KOPT-K1 (cell line): Measurements from ENCODE around the gene CNTLN.
"Not testable (repeated sequence)": the region's sequence is repeated elsewhere in the genome, so short reads cannot be mapped to it uniquely, and the experiment has no call there.

Experiments
- H3K27ac ChIP-seq: fragments of 200-600 bp; sonication (generic); 2 replicates; pipeline ENCODE4 v1.5.1; 2016; ENCODE audit warnings: antibody characterized with exemption, mild to moderate bottlenecking, low read depth, low read length; ENCODE audit not compliant: poor library complexity, severe bottlenecking
- H3K36me3 ChIP-seq: fragments of 200-600 bp; sonication (generic); 2 replicates; pipeline ENCODE4 v1.5.1; 2017; ENCODE audit warnings: antibody characterized with exemption, mild to moderate bottlenecking, low read length, moderate library complexity; ENCODE audit not compliant: insufficient read depth
- H3K9me3 ChIP-seq: fragments of 200-600 bp; sonication (generic); 2 replicates; pipeline ENCODE4 v1.5.1; 2017; ENCODE audit warnings: antibody characterized with exemption, low read length, mild to moderate bottlenecking; ENCODE audit not compliant: insufficient read depth, poor library complexity, severe bottlenecking

Gene CNTLN

DNA sequence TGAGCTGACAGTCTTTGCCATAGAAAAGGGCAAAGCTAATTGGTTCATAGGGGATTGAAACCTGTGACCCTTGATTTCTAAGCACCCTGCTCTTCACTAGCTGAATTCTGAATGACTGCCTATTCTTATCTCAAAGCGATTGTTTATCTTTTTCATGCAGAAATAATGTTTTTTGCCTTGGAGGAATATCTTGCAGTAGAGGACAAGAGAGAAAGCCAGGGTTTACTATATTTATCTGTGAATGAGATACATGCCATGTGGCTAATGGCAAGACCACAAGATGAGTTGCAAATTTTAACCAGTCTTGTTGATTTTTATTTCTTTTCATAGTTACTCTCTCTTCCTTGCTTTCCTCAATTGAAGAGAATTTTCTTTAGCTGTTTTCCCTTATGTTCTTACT, 185.0 kb downstream of the CNTLN start:
- H3K27ac ChIP-seq: no peak overlapping the region
- no peaks in the 10 kb centered on the region for H3K36me3 ChIP-seq
- no peaks in the 10 kb centered on the region for H3K9me3 ChIP-seq

DNA sequence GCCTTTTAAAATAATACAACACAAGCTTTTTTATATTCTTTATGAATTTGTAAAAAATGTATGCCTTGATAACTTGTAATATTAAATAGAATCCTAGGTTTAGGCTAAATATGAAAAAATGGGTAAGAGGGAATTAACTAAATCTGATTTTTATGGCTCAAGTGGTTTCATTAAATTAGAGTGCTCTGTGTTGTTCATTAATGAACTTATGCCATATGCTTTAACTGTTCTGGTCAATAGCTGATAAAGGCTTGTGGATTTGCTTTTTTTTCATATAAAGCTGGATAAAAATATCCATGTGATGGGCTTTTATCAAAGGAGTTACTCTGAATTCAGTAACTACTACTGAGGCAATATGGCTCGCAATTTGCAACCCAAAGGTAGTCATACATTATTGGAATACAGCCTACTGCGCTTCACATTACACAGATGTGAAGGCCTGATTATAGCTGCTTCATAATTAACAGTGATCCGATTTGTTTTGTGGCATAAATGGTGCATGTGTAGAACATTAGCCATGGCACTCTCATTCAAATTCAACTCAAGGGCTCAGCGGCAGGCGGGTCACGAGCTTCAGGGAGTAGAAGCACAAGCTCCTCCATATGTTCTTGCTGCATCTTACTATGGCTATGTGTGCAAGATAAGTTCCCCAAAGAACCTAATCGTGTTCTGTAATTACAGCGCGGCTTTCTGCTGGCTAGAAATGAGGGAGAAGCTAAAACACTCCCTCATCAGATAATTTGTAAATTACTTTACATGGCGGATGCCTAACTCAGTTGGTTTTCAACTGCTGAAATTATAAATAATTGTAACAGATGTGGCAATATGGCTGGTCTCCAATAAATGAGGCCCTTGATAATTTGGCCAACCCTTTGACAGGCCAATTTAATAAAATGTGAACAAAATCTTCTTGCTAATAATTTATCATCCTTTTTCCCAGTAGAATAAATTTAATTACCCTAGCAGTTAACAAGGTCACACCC, 188.3 kb downstream of the CNTLN start:
- Histone ChIP-seq H3K36me3 (no peaks in the 10 kb centered on the region), H3K27ac (no peak overlapping the region), H3K9me3 (no peaks in the 10 kb centered on the region)

DNA sequence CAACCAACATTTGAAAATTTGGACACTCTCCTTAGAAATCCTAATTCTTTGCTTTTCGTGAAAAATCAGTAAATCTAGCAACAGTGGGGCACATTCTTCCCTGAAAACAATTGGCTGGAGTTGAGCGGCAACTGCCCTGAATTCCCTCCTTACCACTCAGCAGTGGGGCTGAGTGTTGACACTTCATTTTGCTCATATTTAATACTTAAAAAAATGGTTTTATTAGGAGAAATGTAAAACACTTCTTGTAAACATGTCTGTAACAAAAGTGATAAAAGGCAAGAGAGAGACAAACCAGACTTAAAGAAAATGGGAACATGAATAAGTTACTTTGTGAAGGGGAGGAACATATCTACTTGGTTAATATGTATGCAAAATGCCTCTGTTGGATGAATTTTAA, 193.5 kb downstream of the CNTLN start:
- no peaks in the 10 kb centered on the region for H3K36me3 ChIP-seq
- no peak overlapping the region for H3K27ac ChIP-seq
- H3K9me3 ChIP-seq: no peaks in the 10 kb centered on the region

DNA sequence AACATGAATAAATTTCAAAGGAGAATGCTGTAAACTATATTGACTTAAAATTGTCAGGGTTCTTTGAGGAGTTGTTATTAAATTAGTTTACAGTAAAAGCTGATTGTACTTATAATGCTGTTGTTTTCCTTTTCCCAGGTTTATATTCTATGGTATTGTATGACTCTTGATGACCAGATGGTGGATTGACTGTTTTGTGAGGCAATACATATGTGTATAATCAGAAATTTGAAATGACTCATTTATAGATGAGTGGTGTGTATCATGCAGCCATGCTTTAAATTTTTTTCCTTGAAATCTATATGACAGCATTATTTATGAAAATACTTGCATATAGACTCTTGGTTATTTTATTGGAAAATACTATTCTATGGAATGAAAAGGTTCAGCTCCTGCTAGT, 195.3 kb downstream of the CNTLN start:
- Histone ChIP-seq H3K36me3 (no peaks in the 10 kb centered on the region; the same call in 1 of the 2 replicates), H3K9me3 (no peaks in the 10 kb centered on the region), H3K27ac (no peak overlapping the region)

DNA sequence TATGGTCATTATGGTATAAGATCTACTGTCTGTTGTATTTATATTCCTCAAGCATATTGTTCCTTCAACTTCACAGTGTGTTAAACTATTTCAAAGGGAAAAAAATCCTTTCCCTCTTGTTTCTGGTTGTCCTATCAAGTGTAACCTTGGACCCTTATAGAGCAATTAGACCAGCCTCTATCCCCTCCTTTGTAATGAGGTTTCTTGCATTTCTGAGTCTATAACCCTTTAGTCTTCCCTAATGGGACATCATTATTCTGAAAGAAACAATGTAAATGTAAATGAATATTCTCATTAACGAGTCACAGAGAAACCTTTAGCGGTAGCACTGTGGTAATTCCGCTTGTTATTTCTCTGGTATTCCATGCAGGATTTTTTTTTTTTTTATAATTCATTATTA, 197.3 kb downstream of the CNTLN start:
- Histone ChIP-seq H3K9me3 (no peaks in the 10 kb centered on the region), H3K27ac (no peak overlapping the region)

DNA sequence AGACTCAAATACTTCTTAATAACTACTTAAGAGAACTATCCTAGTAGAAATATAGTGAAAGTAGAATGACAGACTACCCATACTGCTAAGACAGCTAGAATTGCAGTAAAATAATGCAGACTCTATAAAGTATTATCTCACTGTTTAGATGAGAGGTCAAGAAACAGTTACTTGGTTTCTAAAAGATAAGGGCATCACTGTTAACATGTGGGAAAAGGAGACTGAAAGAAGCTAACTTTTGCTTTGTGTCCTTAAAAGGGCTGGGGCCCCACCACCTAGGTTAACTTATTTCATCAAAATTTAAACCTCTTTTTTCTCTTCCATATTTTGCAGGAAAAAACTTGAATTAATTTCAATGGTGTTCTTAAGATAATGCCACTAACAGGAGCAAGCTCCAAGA, 204.3 kb downstream of the CNTLN start:
- Histone ChIP-seq H3K27ac (no peak overlapping the region), H3K36me3 (peaks cover 16% of the 10 kb centered on the region), H3K9me3 (no peaks in the 10 kb centered on the region)

More for the DNA sequence above, 197.3 kb downstream of the CNTLN start:
- H3K36me3 ChIP-seq: no peaks in the 10 kb centered on the region; the same call in 1 of the 2 replicates

DNA sequence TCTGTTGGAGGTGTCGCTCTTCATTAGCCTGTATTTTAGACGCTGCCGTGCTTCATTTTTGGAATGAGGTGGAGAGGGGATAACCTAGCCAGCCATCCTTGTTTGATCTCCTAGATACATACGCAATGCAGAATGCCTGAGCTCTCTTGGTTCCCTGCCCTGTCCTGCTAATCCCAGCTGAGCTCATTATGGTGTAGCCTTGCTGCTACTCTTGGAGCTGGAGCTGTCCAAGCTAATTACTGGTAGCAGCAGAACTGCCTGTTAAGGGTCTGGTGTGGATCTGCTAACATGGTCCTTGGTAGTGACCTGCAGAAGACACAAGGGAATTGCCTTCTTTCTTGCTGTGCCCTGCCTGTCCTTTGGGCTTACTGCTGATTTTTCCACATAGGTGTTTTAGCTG, 207.9 kb downstream of the CNTLN start:
- H3K36me3 ChIP-seq: peaks cover 24% of the 10 kb centered on the region
- no peaks in the 10 kb centered on the region for H3K9me3 ChIP-seq
- no peak overlapping the region for H3K27ac ChIP-seq

DNA sequence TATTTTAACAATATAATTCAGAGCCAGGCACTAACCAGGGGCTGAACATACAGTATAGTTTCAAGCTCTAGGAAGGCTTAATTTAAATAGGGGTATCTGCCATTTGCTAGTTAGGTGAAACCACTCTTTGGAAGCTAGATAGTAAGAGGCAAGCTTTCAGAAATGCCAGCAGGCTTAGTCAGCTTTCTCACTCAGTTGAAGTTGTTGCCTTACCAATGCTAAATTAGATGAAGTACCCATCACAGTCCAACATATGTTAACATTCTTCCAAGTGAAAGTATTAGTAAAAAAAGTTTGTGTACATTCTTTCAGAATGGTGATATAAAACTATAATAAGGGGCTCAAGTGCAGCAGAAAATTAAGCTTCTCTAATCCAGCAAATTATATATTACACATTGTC, 215.0 kb downstream of the CNTLN start:
- Histone ChIP-seq H3K27ac (no peak overlapping the region), H3K36me3 (peaks cover 9% of the 10 kb centered on the region; the same call in 1 of the 2 replicates), H3K9me3 (no peaks in the 10 kb centered on the region)

DNA sequence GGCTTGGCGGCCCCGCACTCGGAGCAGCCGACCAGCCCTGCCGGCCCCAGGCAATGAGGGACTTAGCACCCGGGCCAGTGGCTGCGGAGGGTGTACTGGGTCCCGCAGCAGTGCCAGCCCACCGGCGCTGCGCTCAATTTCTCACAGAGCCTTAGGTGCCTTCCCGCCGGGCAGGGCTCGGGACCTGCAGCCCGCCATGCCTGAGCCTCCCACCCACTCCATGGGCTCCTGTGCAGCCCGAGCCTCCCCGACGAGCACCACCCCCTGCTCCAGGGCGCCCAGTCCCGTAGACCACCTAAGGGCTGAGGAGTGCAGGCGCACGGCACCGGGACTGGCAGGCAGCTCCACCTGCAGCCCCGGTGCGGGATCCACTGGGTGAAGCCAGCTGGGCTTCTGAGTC, 219.2 kb downstream of the CNTLN start:
- H3K36me3 ChIP-seq, H3K27ac ChIP-seq, H3K9me3 ChIP-seq: not testable (repeated sequence)

DNA sequence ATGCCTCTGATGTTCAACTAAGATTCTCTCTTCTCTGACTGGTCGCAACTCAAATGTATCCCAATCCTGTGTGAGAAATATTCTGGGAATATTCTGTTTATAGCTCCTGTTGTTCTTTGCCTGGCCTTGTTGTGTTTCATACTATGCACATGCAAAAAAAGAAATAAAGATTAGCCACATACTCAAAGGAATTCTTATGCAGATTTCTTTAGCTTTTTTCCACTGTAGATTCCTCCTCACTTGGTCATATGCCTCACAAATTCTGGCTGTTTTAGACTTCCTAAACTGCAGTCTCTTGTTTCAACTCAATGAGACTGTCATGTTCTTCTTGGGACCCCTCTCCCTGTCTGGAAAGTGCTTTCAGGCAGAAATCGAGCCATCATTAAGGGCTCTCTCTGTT, 226.5 kb downstream of the CNTLN start:
- Histone ChIP-seq H3K9me3 (no peaks in the 10 kb centered on the region), H3K27ac (no peak overlapping the region), H3K36me3 (no peaks in the 10 kb centered on the region)

DNA sequence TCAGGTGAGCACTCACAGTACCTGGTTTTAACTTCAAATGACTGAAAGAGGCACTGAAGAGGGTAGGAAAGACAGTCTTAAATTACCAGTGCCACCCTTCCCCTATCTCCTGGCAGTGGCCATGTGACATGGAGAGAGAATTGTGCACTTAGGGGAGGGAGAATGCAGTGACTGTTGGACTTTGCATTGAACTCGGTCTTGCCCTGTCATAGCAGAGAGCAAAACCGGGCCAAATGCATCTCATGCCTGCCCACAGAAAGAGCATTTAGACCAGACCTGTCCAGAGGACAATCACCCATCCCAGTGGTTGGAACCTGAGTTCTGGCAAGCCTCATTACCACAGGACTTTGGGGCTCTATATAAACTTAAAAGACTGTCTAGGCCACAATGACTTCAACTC, 232.2 kb downstream of the CNTLN start:
- Histone ChIP-seq H3K36me3 (peaks cover 34% of the 10 kb centered on the region; the same call in 1 of the 2 replicates), H3K9me3 (no peaks in the 10 kb centered on the region), H3K27ac (no peak overlapping the region)

DNA sequence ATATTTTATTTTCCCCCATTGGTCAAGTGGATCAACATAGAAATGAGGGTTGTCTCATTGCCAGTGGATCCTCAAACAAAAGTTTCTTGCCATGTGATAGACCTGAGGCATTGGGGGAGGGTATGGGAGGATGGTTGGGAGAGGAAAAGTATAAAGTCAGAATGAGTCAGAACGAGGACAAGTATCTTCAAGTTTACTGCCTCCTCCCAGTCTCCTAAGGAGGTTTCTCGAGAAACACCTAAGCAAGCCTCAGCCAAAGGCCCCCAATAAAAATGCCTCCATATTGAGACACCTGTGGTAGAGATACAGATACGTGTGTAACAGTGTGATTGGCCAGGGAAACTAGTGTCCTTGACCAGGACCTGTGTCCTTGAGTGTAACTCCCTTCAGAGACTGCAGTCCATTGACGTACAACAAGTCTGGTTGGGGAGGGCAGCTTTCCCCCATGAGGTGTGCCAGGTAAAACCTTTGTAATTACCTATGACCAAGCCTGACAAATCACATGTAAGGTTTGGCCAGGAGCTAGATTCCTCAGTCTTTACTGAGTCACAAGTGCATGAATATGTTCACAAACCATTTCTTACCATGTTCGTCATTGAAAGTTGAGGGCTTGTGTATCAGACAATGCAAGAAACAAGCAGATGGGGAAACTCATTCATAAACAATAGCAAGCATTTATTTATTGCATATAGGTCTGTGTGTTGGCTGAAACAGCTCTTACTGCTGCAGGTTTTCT, 245.5 kb downstream of the CNTLN start:
- no peak overlapping the region for H3K27ac ChIP-seq
- no peaks in the 10 kb centered on the region for H3K36me3 ChIP-seq
- H3K9me3 ChIP-seq: no peaks in the 10 kb centered on the region

DNA sequence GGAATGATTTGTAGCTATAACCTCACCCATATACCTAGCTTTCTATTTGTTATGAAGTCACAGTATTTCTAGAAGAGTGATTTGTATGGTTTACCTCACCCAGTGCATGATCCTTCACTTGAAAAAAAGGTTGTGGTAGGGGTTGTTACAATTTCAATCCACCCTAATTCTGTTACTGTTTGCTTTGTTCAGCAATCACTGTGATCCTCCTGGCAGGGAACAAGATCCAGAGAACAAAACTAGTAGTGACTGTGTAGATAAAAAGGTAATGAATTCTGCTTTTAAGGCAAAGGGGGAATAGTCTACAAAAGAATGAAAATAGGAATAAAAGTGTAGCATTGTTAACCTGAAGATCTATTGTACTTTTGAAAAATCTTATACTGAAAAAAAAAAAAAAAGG, 252.7 kb downstream of the CNTLN start:
- Histone ChIP-seq H3K36me3 (no peaks in the 10 kb centered on the region), H3K9me3 (no peaks in the 10 kb centered on the region), H3K27ac (no peak overlapping the region)

DNA sequence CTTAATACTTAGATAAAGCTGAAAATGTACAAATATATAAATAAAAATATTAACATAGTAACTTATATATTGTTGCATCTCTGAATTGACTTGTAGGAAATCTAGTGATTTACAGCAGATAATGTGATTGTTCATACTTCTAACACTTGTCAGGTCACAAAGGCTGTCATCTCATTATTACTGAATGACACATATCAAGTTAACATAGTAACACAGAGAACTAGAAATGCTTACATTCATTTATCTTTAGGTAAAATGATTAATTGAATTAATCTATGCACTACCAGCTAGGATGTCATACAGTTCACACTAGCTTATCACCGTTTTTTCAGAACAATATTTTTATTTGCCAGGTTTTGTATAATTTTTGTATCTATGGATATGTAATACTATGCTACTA, 254.2 kb downstream of the CNTLN start:
- Histone ChIP-seq H3K9me3 (no peaks in the 10 kb centered on the region), H3K36me3 (no peaks in the 10 kb centered on the region), H3K27ac (no peak overlapping the region)

DNA sequence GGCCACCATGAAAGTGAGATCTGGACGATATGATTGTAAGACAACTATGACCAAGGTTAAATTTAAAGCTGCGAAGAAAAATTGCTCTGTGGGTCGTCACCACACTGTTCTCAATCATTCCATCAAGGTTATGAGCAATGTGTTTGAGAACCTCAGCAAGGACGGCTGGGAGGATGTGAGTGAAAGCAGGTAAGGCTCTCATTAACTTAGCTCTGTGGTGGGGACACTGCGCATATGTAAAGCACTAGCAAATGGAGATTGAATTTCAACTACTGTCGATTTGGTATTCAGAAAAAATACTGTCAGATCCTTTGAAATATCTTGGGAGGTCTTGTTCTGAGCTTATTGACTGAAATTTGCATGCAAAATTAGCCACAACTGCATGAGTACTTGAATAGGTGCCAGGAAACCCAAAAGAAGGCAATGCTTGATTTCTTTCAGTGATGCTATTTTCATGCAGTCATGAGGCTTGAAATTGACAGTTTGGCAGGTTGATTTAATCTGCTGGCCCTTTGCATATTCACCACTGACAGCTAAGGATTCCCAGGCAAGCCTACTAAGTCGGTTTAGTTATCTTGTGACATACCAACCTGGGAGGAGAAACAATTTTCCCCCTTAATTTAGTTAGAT, 260.2 kb downstream of the CNTLN start:
- Histone ChIP-seq H3K36me3 (peaks cover 14% of the 10 kb centered on the region; the same call in 1 of the 2 replicates), H3K27ac (no peak overlapping the region), H3K9me3 (no peaks in the 10 kb centered on the region)
